HG03039 (cell line): Measurements from ENCODE around the gene GJA3.
A peak's percentile ranks its signal among the peaks of the same experiment; 100 is the strongest.

Experiments
- ATAC-seq: cut with Tn5 transposase; IDR thresholded peaks from one replicate; pipeline ENCODE4 v1.9.1; 2021; ENCODE audit warnings: mild to moderate bottlenecking, moderate library complexity; ENCODE audit not compliant: unreplicated experiment

The GJA3 gene

GRCh38 chr13:20185366-20186056 is 24.7 kb upstream of the GJA3 start:
- no peak for ATAC-seq

DNA sequence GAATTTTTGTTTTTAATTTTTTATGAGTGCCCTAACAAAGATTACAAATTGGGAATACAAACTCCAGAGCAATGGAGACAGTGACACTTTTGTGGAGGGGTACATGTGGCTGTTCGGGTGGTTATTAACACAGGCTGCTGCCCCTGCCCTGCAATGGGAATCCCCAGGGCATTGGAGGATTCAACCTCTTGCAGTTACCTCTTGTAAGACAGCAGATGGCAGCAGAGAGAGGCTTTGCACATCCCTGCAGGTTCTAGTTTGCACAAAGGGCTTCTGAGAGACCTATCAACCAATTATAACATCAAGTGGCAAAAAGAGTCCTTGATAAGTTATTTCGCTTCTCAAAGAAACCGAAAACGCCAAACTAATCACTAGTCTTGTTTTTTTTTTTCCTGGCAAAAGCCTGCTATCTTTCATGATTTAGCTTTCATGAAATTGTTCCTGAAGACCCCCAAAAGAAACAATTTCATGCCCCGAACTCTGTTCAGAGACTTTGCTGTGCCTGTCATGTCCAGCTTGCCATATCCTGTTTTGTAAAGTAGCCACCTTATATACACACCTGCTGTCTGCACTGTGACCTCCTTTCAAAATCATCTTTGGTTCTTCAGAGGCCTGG is 21.5 kb upstream of the GJA3 start:
- ATAC-seq = peak; percentile 66

- ATAC-seq = no peak
Measured at GRCh38 chr13:20181188-20181587, 20.3 kb upstream of the GJA3 start.

- ATAC-seq = no peak
Measured at GRCh38 chr13:20178156-20178555, 17.3 kb upstream of the GJA3 start.

GRCh38 chr13:20177049-20177831 is 16.4 kb upstream of the GJA3 start:
- ATAC-seq = no peak

DNA sequence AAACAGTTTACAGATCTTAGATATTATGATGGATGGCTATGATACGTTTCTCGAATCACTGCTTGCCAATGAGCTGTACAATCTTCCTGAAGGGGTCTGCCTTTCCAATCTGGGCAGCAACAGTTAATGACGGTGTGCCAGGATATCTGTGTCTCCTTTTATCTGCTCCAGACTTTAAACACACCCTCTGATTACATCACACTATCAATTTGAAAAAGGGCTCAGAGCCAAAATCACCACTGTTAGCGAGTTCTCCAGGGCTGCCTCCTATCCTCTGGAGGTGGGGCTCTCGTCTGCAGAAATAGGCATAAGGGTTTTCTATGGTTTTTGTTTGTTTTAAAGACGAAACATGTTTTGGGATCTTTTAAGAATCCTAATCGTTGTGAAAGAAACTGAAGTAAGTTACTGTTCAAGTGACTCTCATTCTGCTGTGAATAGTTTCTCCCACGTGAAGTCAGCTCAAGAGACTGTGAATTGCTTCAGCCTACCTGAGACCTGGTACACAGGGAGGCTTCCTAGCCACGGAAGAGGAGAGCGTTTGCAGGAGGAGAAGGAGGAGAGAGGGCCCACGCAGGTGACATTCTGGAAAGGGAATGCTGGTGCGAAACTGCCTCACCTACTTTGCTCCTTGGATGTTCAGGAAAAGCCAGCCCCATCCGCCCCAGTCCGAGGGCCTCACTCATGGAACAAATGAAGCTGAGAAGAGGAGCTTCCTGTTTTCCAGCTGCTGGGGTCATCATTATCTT is 15.2 kb upstream of the GJA3 start:
- ATAC-seq = no peak

- no peak for ATAC-seq
Measured at GRCh38 chr13:20175406-20175794, 14.5 kb upstream of the GJA3 start.

GRCh38 chr13:20174656-20175405 is 14.0 kb upstream of the GJA3 start:
- ATAC-seq = peak; percentile 92

DNA sequence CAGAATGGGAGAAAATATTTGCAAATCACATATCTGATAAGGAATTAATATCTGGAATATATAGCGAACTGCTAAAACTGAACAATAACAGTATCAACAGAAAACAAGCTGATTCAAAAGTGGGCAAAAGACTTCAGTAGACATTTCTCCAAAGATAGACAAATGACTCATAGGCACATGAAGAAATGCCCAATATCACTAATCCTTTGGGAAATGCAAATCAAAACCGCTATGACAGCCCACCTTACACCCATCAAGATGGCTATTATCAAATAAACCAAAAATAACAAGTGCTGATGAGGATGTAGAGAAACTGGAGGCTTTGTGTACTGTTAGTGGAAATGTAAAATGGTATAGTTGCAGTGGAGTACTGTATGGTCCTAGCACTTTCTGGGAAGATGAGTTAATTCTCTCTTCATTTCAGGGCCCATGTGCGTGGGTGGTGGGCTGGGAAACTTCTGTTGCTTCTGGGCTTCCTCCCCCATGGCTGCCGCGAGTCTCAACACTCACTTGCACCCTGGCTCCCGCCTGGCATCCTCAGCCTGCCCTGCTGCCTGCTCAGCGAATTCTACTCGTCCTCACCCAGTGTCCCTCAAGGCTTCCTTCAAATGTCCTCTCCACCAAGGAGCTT is 12.4 kb upstream of the GJA3 start:
- no peak for ATAC-seq

- no peak for ATAC-seq
Measured at GRCh38 chr13:20171364-20171763, 10.5 kb upstream of the GJA3 start.

- ATAC-seq = no peak
Measured at GRCh38 chr13:20170921-20171320, 10.1 kb upstream of the GJA3 start.

DNA sequence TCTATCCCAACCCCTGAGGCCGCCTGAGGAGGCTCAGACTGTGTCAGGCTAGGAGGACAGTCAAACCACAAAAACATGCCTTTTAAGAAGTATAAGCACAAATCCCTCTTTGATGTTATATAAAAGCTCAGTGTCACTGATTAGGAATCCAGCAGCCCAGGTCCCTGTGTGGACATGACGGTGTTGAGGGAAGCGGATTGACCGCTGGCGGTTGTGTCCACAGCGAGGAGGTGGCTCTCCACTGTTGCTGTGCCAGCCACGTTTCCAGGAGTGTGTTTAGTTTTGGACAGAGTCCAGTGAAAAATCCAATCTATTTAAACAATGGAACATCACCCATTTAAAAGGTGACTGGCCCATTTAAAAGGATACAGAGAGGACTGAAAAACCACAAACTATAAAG is 7.5 kb upstream of the GJA3 start:
- ATAC-seq = no peak

GRCh38 chr13:20165417-20166257 is 4.8 kb upstream of the GJA3 start:
- no peak for ATAC-seq

DNA sequence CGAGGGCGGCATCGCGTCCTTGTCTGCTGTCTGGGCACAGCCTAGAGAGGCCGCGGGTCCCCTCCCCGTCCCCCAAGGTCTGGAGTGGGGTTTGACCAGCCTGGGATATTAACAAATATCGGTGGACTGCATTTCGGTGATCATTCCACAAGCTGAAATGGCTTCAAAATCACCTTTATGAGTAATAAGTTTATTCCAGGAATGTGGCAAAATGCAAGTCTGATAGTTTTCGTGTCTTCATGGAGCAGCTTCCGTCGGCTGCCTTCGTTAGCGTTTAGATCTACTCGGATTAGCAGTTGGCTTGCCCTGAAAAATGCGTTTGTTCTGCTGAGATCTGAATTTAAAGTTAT is 1.1 kb upstream of the GJA3 start:
- ATAC-seq = no peak

DNA sequence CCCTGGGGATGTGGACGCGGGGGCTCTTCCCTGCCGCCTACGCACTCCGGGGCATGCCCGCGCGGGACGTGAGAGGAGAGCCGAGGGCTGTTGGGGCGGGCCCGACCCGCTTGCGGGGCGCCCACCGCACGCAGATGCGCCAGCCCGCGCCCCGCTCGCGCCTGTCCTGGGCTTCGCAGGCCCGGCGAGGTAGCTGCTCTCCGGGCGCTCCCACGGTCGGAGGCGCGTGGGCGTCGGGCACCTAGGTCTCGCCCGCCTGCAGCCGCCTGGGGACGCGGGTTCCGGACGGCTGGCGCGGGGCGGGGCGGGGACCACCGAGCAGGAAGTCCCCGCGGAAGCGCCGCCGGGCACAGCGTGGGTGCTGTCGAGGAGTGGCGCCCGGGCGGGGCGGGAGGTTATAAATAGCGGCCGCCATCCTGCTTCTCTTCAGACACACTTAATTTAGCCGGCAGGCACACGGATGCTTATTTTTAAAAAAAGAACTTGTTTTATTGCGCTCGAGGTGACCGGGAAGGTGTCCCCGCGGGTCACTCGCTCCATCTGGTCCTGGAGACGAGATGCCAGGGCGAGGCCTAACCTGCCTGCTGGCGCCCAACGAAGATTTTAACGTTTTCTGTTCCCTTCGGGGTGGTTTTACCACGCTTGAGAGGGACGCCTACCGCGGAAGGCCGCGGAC is 561 bp upstream of the GJA3 start:
- ATAC-seq = peak; percentile 45

DNA sequence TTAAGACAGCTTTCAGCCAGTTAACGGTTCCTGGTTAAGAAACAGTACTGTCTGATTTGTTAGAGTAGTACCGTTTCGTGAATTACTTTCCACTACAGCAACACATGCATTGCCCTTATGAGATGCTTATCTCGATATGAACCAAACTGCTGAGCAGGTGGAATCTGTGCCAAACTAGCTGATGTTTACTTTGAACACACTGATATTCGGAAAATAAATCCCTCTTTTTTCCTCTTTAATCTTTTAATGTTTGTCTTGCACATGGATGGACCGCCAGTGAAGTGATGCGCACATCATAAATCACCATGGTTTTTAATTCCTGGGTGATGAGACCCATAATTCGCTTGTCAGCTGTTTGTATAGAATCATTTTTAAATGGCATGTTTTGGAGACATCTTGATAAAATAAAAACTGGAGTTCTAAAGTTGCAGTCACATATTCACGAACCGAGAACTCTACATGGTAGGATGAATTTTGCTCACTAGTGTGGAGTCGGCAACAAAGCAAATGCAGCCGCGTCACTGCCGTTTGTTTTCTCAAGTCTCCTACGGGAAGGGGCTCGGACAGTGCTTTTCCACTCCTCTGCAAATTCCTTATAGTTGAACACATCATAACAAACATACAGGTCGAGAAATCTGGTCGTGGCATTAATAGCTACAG is 1.1 kb downstream of the GJA3 start:
- no peak for ATAC-seq

GRCh38 chr13:20157151-20157796 is 3.6 kb downstream of the GJA3 start:
- ATAC-seq = no peak

DNA sequence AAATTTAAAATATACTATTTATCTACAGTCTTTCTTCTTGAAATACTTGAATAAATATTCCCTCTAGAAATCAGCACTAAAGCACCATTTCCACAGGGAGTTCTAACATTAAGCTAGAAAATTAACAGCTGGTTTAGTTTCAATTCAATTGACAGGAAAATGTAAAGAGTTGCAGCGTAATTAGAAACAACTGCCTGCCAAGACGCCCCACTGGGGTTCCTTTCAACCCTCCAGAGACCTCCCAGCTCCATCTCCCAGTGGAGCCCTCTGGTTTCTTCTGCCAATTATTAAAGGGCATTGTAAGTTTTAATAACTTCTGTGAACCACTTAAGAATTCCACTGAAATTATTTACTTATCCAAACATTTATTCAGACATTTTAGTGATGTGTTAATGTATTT is 4.2 kb downstream of the GJA3 start:
- no peak for ATAC-seq
